EL (cell line): ENCODE measurements around the gene C17orf50.
A peak's percentile ranks its signal among the peaks of the same experiment; 100 is the strongest.

Source experiments
- DNase-seq: peaks from one replicate; pipeline ENCODE4 v3.0.0-alpha.2; 2016

C17orf50 gene

DNA sequence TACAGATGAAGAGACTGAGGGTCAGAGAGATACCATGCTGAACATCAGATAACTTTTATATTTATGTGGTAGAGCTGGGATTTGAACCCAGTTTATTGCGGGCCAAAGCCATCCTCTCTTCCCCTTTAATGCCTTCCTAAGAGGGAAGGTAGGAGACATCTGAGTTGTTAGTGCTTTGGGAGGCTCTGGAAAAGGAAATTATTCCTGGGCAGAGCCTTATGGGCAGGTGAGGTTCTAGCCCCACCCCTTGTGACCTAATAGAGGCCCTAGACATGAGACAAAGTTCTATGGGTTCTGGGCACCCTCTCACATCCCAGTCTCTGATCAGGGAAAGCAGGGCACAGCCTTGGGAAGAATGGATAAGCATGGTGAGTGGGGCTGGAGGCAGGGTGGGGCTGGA, at the start of gene C17orf50:
Gene C17orf50, plus strand, starts transcription at position 301 of the 400 bp plus-strand sequence. Its CDS starts 55 bp downstream, at position 356.
- no peak for DNase-seq

DNA sequence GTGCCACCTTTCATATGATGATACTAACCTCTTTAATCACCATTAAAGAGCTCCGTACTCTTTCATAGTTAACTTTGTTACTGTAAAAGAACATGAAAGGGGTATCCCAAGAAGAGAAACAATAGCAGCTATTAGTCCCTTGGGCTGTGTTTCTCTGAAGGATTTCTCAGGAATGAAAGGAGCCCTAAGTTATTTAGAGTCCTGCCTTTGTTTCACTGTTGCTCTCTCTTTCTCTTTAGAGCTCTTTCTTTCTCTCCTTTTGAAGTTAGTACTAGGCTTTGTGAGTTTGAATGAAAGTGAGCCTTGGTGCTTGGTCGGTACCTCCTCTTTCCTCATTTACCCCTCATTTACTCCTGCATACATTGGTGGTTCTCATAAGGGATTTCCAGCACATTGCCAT, 49.7 kb upstream of the C17orf50 start:
- no peak for DNase-seq

GRCh38 chr17:35713069-35713728, 47.5 kb upstream of the C17orf50 start:
- peak; percentile 92 for DNase-seq

DNA sequence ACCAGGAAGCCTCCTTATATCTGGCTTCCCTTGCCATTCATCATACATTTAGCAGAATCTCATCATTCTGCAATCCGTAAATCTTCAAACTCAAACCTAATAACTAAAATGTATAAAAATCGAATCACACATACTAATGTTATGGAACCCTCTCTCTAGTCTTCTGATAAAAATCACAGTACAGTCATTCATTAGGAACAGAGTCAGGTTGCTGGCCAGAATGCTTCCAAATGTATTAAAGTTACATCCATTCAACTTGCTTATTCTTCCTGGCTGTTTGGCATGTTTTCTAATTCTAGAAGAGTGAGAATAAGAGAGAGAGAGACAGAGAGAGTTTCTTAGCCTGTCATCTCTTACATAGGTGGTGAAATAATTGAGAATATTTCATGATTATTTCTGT, 45.7 kb upstream of the C17orf50 start:
- DNase-seq, result no peak

- DNase-seq, result no peak
Observed at GRCh38 chr17:35715416-35715815, 45.3 kb upstream of the C17orf50 start.

- DNase-seq, result no peak
Observed at GRCh38 chr17:35716173-35716572, 44.5 kb upstream of the C17orf50 start.

GRCh38 chr17:35716897-35717465, 43.7 kb upstream of the C17orf50 start:
- no peak for DNase-seq

- DNase-seq, result no peak
Observed at GRCh38 chr17:35717475-35717874, 43.2 kb upstream of the C17orf50 start.

DNA sequence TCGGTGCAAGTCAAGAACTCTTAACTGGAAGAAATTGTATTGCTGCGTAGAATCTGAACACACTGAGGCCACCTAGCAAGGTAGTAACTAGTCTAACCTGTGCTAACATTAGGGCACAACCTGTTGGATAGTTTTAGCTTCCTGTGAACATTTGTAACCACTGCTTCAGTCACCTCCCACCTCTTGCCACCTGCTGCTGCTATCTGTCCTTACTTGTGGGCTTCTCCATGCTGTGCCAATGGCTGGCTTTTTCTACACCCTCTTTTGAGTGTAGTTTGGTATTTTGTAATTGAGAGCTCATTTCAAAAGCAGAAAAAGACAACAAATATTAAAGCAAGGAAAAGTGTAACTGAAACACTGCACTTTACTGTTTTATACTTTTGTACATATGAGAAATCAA, 37.0 kb upstream of the C17orf50 start:
- no peak for DNase-seq

GRCh38 chr17:35725058-35725457, 35.6 kb upstream of the C17orf50 start:
- DNase-seq, result no peak

DNA sequence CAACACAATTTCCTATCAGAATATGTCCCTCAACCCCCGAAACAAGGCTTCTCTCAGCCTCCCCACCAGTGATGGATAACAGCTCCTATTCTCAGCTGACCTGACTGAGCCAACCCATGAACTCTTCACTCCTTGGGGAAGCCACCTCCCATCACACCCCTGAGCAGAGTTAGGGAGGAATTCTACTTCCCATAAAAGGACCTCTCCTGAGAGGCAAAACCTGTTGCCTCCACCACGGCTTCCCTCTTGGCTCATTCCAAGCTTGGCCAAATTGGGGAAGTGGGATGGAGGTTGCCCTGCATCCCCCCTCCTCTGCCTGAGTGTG, 34.9 kb upstream of the C17orf50 start:
- no peak for DNase-seq

DNA sequence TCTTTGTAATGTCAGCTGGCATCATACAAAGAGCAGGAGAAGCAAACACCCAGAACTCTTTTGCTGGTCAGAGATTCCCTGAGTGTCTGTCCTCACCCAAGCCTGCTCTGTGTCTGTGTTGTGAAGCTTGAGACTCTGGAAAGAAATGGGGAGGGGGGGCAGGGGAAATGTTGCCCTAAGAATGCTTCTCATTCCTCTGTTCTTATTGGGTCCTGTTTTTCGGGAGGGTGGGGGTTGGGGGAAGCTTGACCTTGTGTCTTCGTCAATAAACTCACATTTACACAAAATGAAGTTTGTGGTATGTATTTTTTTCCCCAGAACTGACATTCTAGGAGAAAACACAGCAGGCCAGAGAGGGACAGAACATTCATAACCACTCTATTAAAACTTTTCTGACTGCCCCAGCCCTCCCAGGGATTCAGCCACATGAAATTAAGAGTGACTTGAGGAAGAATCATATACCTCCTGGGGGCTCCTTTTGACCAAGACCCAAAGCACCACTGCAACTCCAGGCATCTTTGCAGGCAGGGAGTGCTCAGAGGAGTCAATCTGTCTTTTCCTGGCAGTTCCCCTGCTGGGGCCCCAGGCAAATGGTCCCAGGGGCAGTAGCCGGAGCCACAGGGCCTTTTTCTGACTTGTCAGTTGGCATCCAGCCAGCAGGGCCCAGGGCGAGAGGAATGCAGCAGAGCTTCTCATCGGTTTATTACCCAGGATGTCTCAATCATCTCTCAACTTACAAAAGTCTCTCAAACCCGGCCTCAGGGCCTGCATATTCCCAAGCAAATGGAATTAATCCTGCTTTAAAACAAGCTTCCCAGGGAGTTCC, 34.3 kb upstream of the C17orf50 start:
- peak; percentile 96 for DNase-seq

DNA sequence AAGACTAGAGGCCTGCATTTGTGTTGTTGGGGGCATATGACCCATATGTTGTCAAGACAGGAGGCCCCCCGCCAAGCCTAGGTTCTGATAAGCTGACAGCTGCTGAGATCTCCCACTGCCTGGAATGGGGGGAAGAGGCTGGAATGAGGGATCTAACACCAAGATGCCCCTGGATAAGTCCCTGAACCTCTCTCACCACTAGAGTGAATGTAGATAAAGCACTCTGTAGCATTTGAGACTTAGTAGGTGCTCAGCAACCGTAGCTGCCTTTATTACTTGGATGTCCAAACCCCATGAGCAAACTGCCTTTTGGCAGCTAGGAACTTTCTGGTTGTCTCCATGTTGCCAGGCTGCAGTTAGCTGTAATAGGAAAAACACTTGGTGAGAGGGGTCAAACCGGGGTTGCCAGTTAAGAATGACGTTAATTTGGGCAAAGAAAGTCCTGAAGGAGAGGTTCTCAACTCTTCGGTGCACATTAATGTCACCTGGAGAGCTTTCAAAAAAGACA, 33.7 kb upstream of the C17orf50 start:
- no peak for DNase-seq

- DNase-seq, result no peak
Observed at GRCh38 chr17:35727635-35728034, 33.1 kb upstream of the C17orf50 start.

DNA sequence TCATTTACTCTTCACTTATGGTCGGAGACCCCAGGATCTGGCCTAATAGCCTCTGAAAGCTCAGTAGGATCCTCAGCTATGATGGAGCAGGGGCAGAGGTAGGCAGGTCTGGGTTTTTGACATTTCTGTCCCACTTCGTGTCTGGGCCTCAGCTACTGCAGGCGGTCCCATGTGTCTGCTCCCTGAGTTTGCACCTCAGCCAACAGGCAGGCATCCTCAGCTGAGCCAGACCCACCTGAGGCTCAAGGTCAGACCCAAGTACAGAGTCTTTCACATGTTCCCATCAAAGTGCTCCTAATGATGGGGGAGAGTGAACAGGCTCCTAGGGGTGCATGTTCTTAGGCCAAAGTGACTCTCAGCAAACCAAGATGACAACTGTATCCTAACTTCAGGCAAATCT, 32.1 kb upstream of the C17orf50 start:
- no peak for DNase-seq

- no peak for DNase-seq
Observed at GRCh38 chr17:35729405-35729833, 31.3 kb upstream of the C17orf50 start.

- no peak for DNase-seq
Observed at GRCh38 chr17:35730400-35731005, 30.2 kb upstream of the C17orf50 start.

GRCh38 chr17:35731239-35731916, 29.3 kb upstream of the C17orf50 start, which contains the start of gene RASL10B:
Gene RASL10B (plus strand): TSS chr17:35731639. CDS start chr17:35735185, 3,546 bp downstream.
- peak; percentile 64 for DNase-seq

DNA sequence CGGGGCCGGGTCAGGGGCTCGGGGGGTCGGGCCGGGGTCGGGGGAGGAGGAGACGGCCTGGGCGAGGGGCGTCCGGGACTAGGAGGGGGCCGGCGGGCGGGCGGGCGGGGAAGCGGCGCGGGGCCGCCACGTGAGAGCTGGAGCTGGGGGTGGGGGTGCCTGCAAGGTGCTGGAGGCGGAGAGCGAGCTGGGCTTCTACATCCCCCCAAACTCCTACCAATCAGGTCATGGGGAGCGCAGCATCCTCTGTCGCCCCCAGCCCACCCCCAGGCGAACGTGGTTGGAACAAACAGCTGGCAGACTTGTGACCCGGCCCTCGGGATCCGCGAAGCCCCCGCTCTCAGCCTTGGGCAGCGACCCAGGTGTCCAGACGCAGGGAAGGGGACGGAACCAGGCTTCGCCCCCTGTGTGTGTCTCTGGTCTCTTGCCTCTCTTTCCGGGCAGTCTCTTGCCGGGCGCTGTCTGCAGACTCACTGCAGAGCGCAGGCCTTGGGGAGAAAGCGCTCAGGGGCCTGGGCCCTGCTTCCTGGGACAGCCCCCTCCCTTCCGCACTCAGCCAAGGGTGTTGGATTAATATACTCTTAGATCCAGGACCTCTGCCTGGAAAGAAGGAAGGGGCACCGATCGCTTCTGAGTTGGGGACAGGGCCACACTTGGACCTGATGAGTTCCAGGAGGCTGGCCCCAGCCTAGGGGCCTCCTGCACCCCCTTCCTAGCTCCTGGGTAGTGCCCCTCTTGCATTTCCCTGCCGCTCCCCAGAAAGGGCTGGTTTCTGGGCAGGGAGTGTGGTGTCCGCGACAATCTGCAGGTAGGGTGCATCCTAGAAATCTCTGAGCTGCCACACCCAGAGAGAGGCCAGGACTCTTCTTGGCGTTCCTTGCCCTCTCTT, 28.5 kb upstream of the C17orf50 start:
- DNase-seq, result no peak

GRCh38 chr17:35732806-35733136, 27.9 kb upstream of the C17orf50 start:
- no peak for DNase-seq

DNA sequence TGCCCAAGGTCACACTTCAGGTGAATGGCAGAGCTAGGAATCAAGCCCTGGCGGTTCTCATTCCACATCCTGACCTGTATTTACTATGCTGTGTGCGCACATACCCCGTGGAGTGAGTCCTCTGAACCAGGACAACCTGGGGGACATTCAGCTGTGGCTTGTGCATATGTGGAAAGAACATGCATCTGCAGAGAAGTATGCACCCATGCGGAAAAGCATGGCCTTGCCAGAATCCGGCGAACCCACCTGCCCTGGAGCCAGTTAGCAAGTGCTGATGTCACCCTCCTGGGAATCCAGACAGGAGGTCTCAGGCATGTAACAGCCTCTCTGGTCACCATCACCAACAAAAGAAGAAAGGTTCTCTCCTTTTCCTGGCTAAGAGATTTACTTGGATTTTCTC, 27.3 kb upstream of the C17orf50 start:
- DNase-seq, result no peak

- DNase-seq, result no peak
Observed at GRCh38 chr17:35734396-35734795, 26.3 kb upstream of the C17orf50 start.
